ENCODE data around the gene CLHC1. TPM values are rescaled to one million over a fixed set of nuclear protein-coding genes. Genes with fewer than 3 reads are reported as not detected.

Gene CLHC1
- total RNA-seq, 1 experiment from 2014 or later, result 9.2 TPM

DNA sequence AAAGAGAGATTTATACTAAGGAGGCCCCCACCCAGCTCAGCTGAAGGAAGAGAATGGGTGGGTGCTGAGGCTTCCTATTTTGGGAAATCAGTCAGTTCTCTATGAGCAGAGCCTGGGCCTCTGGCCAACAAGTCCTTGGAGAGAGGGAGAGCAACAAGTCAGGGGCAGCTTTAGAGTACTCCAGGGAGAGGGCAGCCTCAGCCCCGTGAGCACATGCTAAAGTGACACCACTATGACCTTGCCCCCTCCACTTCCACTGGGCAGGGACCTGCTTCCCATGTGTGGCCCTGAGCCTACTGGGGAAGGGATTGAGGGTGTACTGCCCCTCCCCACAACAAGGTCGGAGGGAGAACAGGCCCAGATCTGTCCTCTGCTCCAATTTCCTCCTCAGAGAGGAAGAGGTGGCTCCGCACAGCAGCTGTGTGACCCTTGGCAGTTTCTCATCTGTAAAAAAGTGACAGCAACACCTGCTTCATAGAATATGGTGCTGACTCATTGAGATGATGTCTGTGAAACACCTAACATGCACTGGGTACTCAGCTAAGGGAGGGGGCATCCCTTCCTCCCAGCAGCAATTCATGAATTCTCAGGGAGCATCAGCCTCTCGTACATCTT, 72.9 kb downstream of the CLHC1 start:
- Histone ChIP-seq H2AK5ac (ENCODE audit: insufficient read length, low read length) (no peak overlapping the region), H3K27me3 (ENCODE audit: insufficient read depth, low read length) (no peaks in the 10 kb centered on the region), H3T11ph (ENCODE audit: low read length) (no peak overlapping the region), H2BK20ac (ENCODE audit: low read depth, low read length, poor library complexity, severe bottlenecking) (no peak overlapping the region), H3K79me1 (ENCODE audit: insufficient read depth, low read depth, low read length, poor library complexity, severe bottlenecking) (no peaks in the 10 kb centered on the region), H3K27ac (ENCODE audit: insufficient read length, low read depth, low read length) (no peak overlapping the region), H2BK12ac (ENCODE audit: insufficient read length, low read depth, low read length) (no peak overlapping the region), H4K8ac (replicated peaks; ENCODE audit: insufficient read length, low read depth, low read length) (no peak overlapping the region), H2BK5ac (ENCODE audit: insufficient read length, low read length) (no peak overlapping the region), H3K4ac (ENCODE audit: low read depth, low read length) (no peak overlapping the region), H3K9me3 (ENCODE audit: control insufficient read depth, low read depth, low read length) (no peaks in the 10 kb centered on the region), H3K79me2 (ENCODE audit: insufficient read depth, low read length) (no peaks in the 10 kb centered on the region), H3K18ac (ENCODE audit: insufficient read length, low read depth, low read length) (no peak overlapping the region), H3K9ac (ENCODE audit: extremely low read depth, insufficient read length, low read length) (no peak overlapping the region), H2AFZ (ENCODE audit: low read length) (no peak overlapping the region), H3K14ac (ENCODE audit: insufficient read depth, low read length) (no peak overlapping the region; the same call in 1 of the 2 replicates), H4K91ac (ENCODE audit: insufficient read length, low read depth, low read length) (no peak overlapping the region), H4K5ac (ENCODE audit: insufficient read length, low read depth, low read length) (no peak overlapping the region), H3K4me1 (ENCODE audit: insufficient read depth, low read length) (peaks cover 6% of the 10 kb centered on the region; the same call in 1 of the 2 replicates), H3K23me2 (ENCODE audit: insufficient read length, low read depth, low read length, poor library complexity, severe bottlenecking) (no peaks in the 10 kb centered on the region), H3K23ac (ENCODE audit: insufficient read length, low read depth, low read length) (no peak overlapping the region), H3K4me2 (ENCODE audit: insufficient read depth, insufficient read length, low read length) (no peak overlapping the region), H2BK15ac (ENCODE audit: low read depth, low read length) (no peak overlapping the region), H2BK120ac (ENCODE audit: low read depth, low read length, poor library complexity, severe bottlenecking) (no peak overlapping the region), H4K20me1 (ENCODE audit: control insufficient read depth, insufficient read depth, insufficient read length) (no peaks in the 10 kb centered on the region), H3K56ac (ENCODE audit: insufficient read length, low read depth, low read length) (no peak overlapping the region)
- no CpG with 5 or more reads among the region's 4 CpGs for whole genome bisulfite sequencing (ENCODE audit: extremely low coverage, insufficient read length, low lambda C conversion rate)
- Mint-ChIP-seq H3K4me1 (peaks cover 61% of the 10 kb centered on the region in 2 experiments), H3K27me3 (ENCODE audit: low read depth) (no peaks in the 10 kb centered on the region), H3K36me3 (ENCODE audit: insufficient read depth in 1 of 3, low read depth in 3 of 3) (no peaks in the 10 kb centered on the region), H3K9me3 (no peaks in the 10 kb centered on the region), H3K4me3 (no peak overlapping the region), H3K27ac (0 out of 7 replicates have a peak overlapping the region, but pooled peaks of 1 of the 3 experiments have one; percentile 10)
- TF ChIP-seq, protein P1, sequence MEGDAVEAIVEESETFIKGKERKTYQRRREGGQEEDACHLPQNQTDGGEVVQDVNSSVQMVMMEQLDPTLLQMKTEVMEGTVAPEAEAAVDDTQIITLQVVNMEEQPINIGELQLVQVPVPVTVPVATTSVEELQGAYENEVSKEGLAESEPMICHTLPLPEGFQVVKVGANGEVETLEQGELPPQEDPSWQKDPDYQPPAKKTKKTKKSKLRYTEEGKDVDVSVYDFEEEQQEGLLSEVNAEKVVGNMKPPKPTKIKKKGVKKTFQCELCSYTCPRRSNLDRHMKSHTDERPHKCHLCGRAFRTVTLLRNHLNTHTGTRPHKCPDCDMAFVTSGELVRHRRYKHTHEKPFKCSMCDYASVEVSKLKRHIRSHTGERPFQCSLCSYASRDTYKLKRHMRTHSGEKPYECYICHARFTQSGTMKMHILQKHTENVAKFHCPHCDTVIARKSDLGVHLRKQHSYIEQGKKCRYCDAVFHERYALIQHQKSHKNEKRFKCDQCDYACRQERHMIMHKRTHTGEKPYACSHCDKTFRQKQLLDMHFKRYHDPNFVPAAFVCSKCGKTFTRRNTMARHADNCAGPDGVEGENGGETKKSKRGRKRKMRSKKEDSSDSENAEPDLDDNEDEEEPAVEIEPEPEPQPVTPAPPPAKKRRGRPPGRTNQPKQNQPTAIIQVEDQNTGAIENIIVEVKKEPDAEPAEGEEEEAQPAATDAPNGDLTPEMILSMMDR (conservative IDR thresholded peaks at IDR 0.05), result no peak
- DNase-seq, result no peak

Data from H9 (cell line).